ENCODE measurements around the gene GPHB5. TPM values are rescaled to one million over a fixed set of nuclear protein-coding genes. Genes with fewer than 3 reads are reported as not detected.

The GPHB5 gene
- total RNA-seq, result not detected

GRCh38 chr14:63318835-63319234 is at the start of gene GPHB5:
GPHB5 (minus strand) TSS chr14:63318935; CDS start chr14:63317849, 1,086 bp downstream.
- H3K9me3 Mint-ChIP-seq (ENCODE audit: insufficient read depth), result no peaks in the 10 kb centered on the region
- ChIA-PET CTCF (no interaction called here), POLR2A (no interaction called here)
- ATAC-seq (no peak), DNase-seq (no peak)
- no peaks in the 10 kb centered on the region for H3K36me3 Mint-ChIP-seq (ENCODE audit: low read depth)
- H3K4me3 Mint-ChIP-seq, result no peak within 1 kb of the TSS
- no peak within 1 kb of the TSS for H3K27ac Mint-ChIP-seq
- no peaks in the 10 kb centered on the region for H3K4me1 Mint-ChIP-seq (ENCODE audit: low read depth)
- H3K27me3 Mint-ChIP-seq (ENCODE audit: low read depth), result peaks cover 6% of the 10 kb centered on the region

GRCh38 chr14:63367742-63368364 is 49.1 kb upstream of the GPHB5 start:
- no peak overlapping the region for H3K27ac Mint-ChIP-seq
- H3K4me1 Mint-ChIP-seq (ENCODE audit: low read depth), result peaks cover 9% of the 10 kb centered on the region
- H3K9me3 Mint-ChIP-seq (ENCODE audit: insufficient read depth), result peaks cover 4% of the 10 kb centered on the region
- CTCF ChIA-PET, result no interaction called here
- ATAC-seq (no peak), DNase-seq (no peak)
- peaks cover 10% of the 10 kb centered on the region for H3K27me3 Mint-ChIP-seq (ENCODE audit: low read depth)
- peaks cover 14% of the 10 kb centered on the region for H3K36me3 Mint-ChIP-seq (ENCODE audit: low read depth)
- H3K4me3 Mint-ChIP-seq, result no peak overlapping the region
- POLR2A ChIA-PET, result no interaction called here

DNA sequence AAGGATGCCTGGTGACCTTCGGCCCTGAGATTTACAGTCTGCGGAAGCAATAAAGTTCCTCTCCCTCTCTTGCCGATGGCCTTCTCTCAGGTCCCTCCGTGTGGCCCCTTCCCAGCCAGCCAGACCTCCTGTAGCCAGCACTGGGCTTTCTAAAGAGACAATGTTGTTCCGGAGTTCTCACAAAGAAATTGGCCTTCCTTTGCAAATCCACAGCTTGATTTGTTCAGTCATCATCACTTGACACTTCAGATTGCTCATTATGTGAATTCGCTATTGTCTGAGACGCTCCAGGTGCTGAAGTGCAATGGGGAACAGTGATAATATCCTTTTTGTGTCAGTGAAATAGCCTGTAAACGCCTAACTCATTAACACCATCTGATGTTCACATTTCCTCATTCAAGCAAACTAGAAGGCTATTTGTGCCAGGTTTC is 43.7 kb upstream of the GPHB5 start:
- ATAC-seq, result no peak
- CTCF ChIA-PET, result no interaction called here
- peaks cover 4% of the 10 kb centered on the region for H3K9me3 Mint-ChIP-seq (ENCODE audit: insufficient read depth)
- H3K4me3 Mint-ChIP-seq, result no peak overlapping the region
- no peaks in the 10 kb centered on the region for H3K36me3 Mint-ChIP-seq (ENCODE audit: low read depth)
- DNase-seq, result no peak
- no peak overlapping the region for H3K27ac Mint-ChIP-seq
- H3K27me3 Mint-ChIP-seq (ENCODE audit: low read depth), result peaks cover 22% of the 10 kb centered on the region
- POLR2A ChIA-PET, result no interaction called here
- H3K4me1 Mint-ChIP-seq (ENCODE audit: low read depth), result no peaks in the 10 kb centered on the region

DNA sequence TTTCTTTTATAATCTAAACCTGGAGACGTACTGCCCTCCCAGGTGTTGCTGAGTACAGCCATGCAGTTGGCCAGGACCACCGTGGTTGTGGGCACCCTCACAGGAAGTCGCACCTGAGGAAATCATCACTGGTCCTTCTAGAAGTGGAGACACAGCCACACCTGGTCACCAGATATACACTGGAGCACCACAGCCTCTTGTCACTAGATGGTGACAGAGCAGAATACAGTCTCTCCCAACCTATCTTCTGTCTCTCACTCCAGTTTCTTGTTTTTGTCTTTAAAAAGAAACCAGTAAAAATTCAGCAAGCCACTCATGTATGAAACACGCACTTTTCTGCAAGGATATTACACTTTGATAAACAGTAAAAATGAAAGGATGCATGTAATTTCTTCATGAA is 43.1 kb upstream of the GPHB5 start:
- Mint-ChIP-seq H3K4me1 (ENCODE audit: low read depth) (no peaks in the 10 kb centered on the region), H3K9me3 (ENCODE audit: insufficient read depth) (peaks cover 4% of the 10 kb centered on the region), H3K36me3 (ENCODE audit: low read depth) (no peaks in the 10 kb centered on the region), H3K27me3 (ENCODE audit: low read depth) (peaks cover 23% of the 10 kb centered on the region), H3K4me3 (no peak overlapping the region), H3K27ac (no peak overlapping the region)
- DNase-seq (no peak), ATAC-seq (no peak)
- ChIA-PET CTCF (no interaction called here), POLR2A (no interaction called here)

GRCh38 chr14:63357841-63358240 is 39.1 kb upstream of the GPHB5 start:
- no peak overlapping the region for H3K27ac Mint-ChIP-seq

GRCh38 chr14:63345826-63346225 is 27.1 kb upstream of the GPHB5 start:
- no peaks in the 10 kb centered on the region for H3K9me3 Mint-ChIP-seq (ENCODE audit: insufficient read depth)
- H3K4me1 Mint-ChIP-seq (ENCODE audit: low read depth), result no peaks in the 10 kb centered on the region
- POLR2A ChIA-PET, result no interaction called here
- no peak overlapping the region for H3K4me3 Mint-ChIP-seq
- peaks cover 30% of the 10 kb centered on the region for H3K27me3 Mint-ChIP-seq (ENCODE audit: low read depth)
- DNase-seq, result no peak
- H3K27ac Mint-ChIP-seq, result no peak overlapping the region
- no peak for ATAC-seq
- no peaks in the 10 kb centered on the region for H3K36me3 Mint-ChIP-seq (ENCODE audit: low read depth)
- CTCF ChIA-PET, result no interaction called here

More at GRCh38 chr14:63357841-63358240, 39.1 kb upstream of the GPHB5 start:
- ATAC-seq (no peak), DNase-seq (no peak)
- Mint-ChIP-seq H3K36me3 (ENCODE audit: low read depth) (no peaks in the 10 kb centered on the region), H3K27me3 (ENCODE audit: low read depth) (peaks cover 21% of the 10 kb centered on the region), H3K4me1 (ENCODE audit: low read depth) (no peaks in the 10 kb centered on the region), H3K9me3 (ENCODE audit: insufficient read depth) (no peaks in the 10 kb centered on the region), H3K4me3 (no peak overlapping the region)
- ChIA-PET CTCF (no interaction called here), POLR2A (no interaction called here)

DNA sequence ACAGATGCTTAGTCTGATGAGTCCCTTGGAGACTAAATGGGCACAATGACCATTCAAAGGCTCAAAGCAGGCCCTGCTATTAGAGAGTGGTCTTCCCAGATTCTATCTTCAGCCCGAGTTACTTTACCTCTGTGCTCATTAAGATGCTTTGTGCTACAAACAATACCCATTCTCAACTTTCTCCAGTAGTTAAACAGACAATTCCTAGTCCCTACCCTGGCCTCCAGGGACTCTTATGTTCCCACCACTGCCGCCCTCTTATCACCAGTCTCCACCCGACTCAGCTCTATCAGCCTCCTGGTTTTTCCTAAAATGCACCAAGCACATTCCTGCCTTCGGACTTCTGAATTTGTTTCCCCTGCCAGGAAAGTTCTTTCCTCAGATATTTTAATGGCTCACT is 25.6 kb upstream of the GPHB5 start:
- ChIA-PET CTCF (no interaction called here), POLR2A (no interaction called here)
- Mint-ChIP-seq H3K27me3 (ENCODE audit: low read depth) (peaks cover 34% of the 10 kb centered on the region), H3K4me3 (no peak overlapping the region), H3K4me1 (ENCODE audit: low read depth) (no peaks in the 10 kb centered on the region), H3K27ac (no peak overlapping the region), H3K9me3 (ENCODE audit: insufficient read depth) (no peaks in the 10 kb centered on the region), H3K36me3 (ENCODE audit: low read depth) (no peaks in the 10 kb centered on the region)
- DNase-seq (no peak), ATAC-seq (no peak)

- Mint-ChIP-seq H3K4me3 (no peak overlapping the region), H3K36me3 (ENCODE audit: low read depth) (no peaks in the 10 kb centered on the region), H3K27ac (no peak overlapping the region), H3K27me3 (ENCODE audit: low read depth) (peaks cover 35% of the 10 kb centered on the region), H3K4me1 (ENCODE audit: low read depth) (no peaks in the 10 kb centered on the region), H3K9me3 (ENCODE audit: insufficient read depth) (no peaks in the 10 kb centered on the region)
- DNase-seq, result no peak
- CTCF ChIA-PET, result no interaction called here
- POLR2A ChIA-PET, result no interaction called here
- no peak for ATAC-seq
These were observed 25.1 kb upstream of the GPHB5 start for GRCh38 chr14:63343878-63344277.

DNA sequence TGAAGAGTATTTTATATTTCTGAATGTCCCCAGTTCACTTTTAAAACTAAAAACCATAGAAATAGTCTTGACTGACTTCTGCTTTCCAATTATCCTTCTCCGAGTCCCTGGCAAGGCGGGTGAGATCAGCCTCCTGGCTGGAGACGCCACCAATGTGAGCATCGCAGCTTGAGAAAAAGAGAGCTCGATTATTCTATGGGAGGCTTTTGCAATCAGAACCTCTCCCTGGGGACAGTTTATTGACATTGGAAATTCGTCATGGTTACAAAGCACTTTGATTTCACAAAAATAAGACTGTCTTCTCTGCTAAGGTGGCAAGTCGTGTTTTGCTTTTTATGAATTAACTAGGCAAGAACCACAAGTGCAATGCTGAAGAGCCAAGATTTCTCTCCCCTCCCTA is 23.6 kb upstream of the GPHB5 start:
- H3K4me3 Mint-ChIP-seq, result no peak overlapping the region

DNA sequence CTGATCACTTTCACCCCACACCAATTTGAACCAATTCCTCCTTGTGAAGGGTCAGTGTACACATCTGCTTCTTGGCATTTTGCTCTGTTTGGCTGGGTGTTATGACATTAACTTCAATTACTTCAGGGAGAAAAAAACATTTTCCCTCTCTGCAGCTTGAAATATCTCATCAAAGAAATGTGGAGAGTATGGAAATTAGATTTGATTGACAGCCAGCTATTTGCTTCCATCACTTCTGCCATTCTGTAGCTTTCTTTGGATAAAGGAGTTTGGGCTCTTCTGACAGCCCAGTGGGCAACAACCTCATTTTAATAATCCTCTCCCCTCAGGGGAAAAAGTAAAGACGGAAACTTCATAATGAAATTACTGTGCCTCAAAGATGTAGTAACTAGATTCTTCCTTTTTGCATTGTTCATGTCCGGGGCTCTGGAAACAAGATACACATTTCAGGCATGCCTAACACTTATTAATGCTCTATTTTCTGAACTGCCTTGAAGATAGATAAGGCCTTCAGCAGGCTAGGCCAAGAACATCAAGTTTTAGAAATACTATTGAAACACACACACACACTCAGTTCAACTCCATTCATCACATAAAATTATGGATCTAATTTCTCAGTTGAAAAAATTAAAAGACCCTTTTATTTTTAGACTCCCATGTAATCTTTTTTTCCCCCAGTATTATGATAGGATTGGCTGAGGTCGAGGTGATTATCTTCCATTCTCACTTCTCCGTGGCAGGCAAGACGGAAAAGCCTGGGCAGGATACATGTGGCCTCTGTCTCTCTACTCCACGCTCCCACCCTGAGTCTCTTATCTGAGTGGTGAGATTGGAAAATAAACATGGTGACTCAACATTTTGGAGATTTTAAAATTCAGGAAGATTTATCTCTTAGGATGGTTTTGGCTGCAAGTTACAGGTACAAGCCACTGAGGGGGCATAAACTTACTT is 10.3 kb upstream of the GPHB5 start:
- ChIA-PET POLR2A (interaction anchor here (0.7 kb wide), 1 partner anchor 1064 kb away, joined by 3 read pairs; no protein-coding TSS in a partner anchor), CTCF (no interaction called here)
- Mint-ChIP-seq H3K36me3 (ENCODE audit: low read depth) (no peaks in the 10 kb centered on the region), H3K27ac (no peak overlapping the region), H3K9me3 (ENCODE audit: insufficient read depth) (no peaks in the 10 kb centered on the region), H3K4me1 (ENCODE audit: low read depth) (no peaks in the 10 kb centered on the region), H3K4me3 (no peak overlapping the region), H3K27me3 (ENCODE audit: low read depth) (peaks cover 11% of the 10 kb centered on the region)
- DNase-seq (no peak), ATAC-seq (no peak)

More for the DNA sequence above, 23.6 kb upstream of the GPHB5 start:
- Mint-ChIP-seq H3K27me3 (ENCODE audit: low read depth) (peaks cover 30% of the 10 kb centered on the region), H3K36me3 (ENCODE audit: low read depth) (no peaks in the 10 kb centered on the region), H3K9me3 (ENCODE audit: insufficient read depth) (no peaks in the 10 kb centered on the region), H3K27ac (no peak overlapping the region), H3K4me1 (ENCODE audit: low read depth) (no peaks in the 10 kb centered on the region)
- ChIA-PET CTCF (no interaction called here), POLR2A (no interaction called here)
- DNase-seq, result no peak
- ATAC-seq, result no peak

GRCh38 chr14:63326840-63327239 is 8.1 kb upstream of the GPHB5 start:
- CTCF ChIA-PET, result no interaction called here
- ATAC-seq (no peak), DNase-seq (no peak)
- H3K27me3 Mint-ChIP-seq (ENCODE audit: low read depth), result peaks cover 7% of the 10 kb centered on the region
- no peaks in the 10 kb centered on the region for H3K9me3 Mint-ChIP-seq (ENCODE audit: insufficient read depth)
- no peak overlapping the region for H3K27ac Mint-ChIP-seq
- no peak overlapping the region for H3K4me3 Mint-ChIP-seq
- H3K36me3 Mint-ChIP-seq (ENCODE audit: low read depth), result no peaks in the 10 kb centered on the region
- no peaks in the 10 kb centered on the region for H3K4me1 Mint-ChIP-seq (ENCODE audit: low read depth)
- POLR2A ChIA-PET, result no interaction called here

DNA sequence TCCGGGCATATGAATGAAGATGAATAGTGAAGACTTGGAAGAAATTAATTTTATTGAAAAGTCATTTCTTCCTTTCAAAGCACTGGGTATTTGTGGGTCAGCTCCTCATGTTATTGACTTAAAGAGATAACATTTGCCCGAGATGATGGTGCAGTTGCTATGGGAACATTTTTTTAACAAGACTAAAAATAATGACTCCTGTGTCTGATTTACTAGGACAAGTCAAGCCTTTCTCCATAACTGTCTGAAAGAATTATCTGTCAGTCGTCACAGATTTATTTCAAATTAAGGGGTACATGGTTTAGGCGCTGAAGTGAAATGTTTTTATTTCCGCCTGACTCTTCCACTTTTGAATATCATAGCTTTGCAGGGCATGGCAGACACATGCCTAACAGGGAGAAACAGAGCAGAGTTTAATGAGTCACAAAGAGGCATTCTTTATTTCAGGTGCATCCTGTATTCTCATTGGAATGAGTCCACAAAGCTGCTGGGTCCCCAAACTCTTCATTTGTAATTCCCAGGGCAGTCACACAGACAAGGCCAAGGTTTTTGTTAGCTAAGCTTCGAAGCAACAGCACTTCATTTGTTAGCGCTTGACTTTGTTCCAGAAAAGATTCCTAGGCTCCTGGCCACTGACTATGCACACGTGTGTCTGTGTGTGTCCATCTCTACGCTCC is 4.3 kb upstream of the GPHB5 start:
- H3K27me3 Mint-ChIP-seq (ENCODE audit: low read depth), result peaks cover 2% of the 10 kb centered on the region
- ChIA-PET POLR2A (interaction anchor here (0.6 kb wide), 1 partner anchor 357 kb away, joined by 3 read pairs; no protein-coding TSS in a partner anchor), CTCF (no interaction called here)

More for the DNA sequence above, 4.3 kb upstream of the GPHB5 start:
- no peaks in the 10 kb centered on the region for H3K36me3 Mint-ChIP-seq (ENCODE audit: low read depth)
- no peak overlapping the region for H3K27ac Mint-ChIP-seq
- H3K4me1 Mint-ChIP-seq (ENCODE audit: low read depth), result no peaks in the 10 kb centered on the region
- ATAC-seq (no peak), DNase-seq (no peak)
- H3K9me3 Mint-ChIP-seq (ENCODE audit: insufficient read depth), result no peaks in the 10 kb centered on the region
- H3K4me3 Mint-ChIP-seq, result no peak overlapping the region
